Neural cell (in vitro differentiated cells): ENCODE results near the gene PORCN. TPM values are rescaled to one million over a fixed set of nuclear protein-coding genes. Genes with fewer than 3 reads are reported as not detected.

Source experiments
- H2AFZ ChIP-seq: fragments of 200-600, 300-800 bp; sonication (generic), shearing (Covaris generic); 2 replicates; pipeline ENCODE4 v1.6.0; 2014; ENCODE audit warnings: low read depth, mild to moderate bottlenecking, antibody characterized with exemption, low read length, moderate library complexity
- H3F3A ChIP-seq: fragments of 200-600 bp; shearing (Covaris generic); 2 replicates; pipeline ENCODE4 v1.6.1; 2016; ENCODE audit warnings: mild to moderate bottlenecking, moderate library complexity, mixed read lengths, antibody characterized with exemption, low read length; ENCODE audit not compliant: insufficient read depth, poor library complexity, severe bottlenecking
- H3K27ac ChIP-seq: fragments of 200-600, 300-800 bp; sonication (generic), shearing (Covaris generic); 2 replicates; pipeline ENCODE4 v1.5.1; 2014; ENCODE audit warnings: mild to moderate bottlenecking, low read length, moderate library complexity
- H3K27me3 ChIP-seq: fragments of 300-800, 200-600 bp; sonication (generic), shearing (Covaris generic); 2 replicates; pipeline ENCODE4 v1.6.0; 2014; ENCODE audit warnings: mild to moderate bottlenecking, low read depth, low read length, moderate library complexity; ENCODE audit not compliant: insufficient read depth
- H3K36me3 ChIP-seq: fragments of 300-800, 200-600 bp; sonication (generic), shearing (Covaris generic); 2 replicates; pipeline ENCODE4 v1.5.1; 2014; ENCODE audit warnings: mild to moderate bottlenecking, antibody characterized with exemption, low read length, moderate library complexity; ENCODE audit not compliant: insufficient read depth
- H3K4me2 ChIP-seq: fragments of 300-800, 200-600 bp; sonication (generic), shearing (Covaris generic); 2 replicates; pipeline ENCODE4 v1.6.0; 2014; ENCODE audit warnings: mild to moderate bottlenecking, low read length
- H3K4me3 ChIP-seq: fragments of 300-800, 200-600 bp; sonication (generic), shearing (Covaris generic); 2 replicates; pipeline ENCODE4 v1.5.1; 2014; ENCODE audit warnings: mild to moderate bottlenecking, low read length, moderate library complexity
- H3K79me2 ChIP-seq: fragments of 200-600 bp; shearing (Covaris generic); replicated peaks from 2 replicates; pipeline ENCODE4 v1.6.0; 2014; ENCODE audit warnings: mild to moderate bottlenecking, low read length, moderate library complexity; ENCODE audit not compliant: insufficient read depth
- H3K9ac ChIP-seq: fragments of 300-800, 200-600 bp; sonication (generic), shearing (Covaris generic); 2 replicates; pipeline ENCODE4 v1.6.1; 2016; ENCODE audit warnings: mild to moderate bottlenecking, low read length, mixed read lengths
- H3K9me2 ChIP-seq: fragments of 200-600 bp; shearing (Covaris generic); 2 replicates; pipeline ENCODE4 v1.6.1; 2016; ENCODE audit warnings: mild to moderate bottlenecking, low read length, mixed read lengths; ENCODE audit not compliant: insufficient read depth
- H3K9me3 ChIP-seq: fragments of 200-600, 300-800 bp; sonication (generic), shearing (Covaris generic); 2 replicates; pipeline ENCODE4 v1.6.1; 2016; ENCODE audit warnings: mild to moderate bottlenecking, mixed run types, low read length, moderate library complexity, mixed read lengths
- H4K20me1 ChIP-seq: fragments of 200-600 bp; shearing (Covaris generic); 2 replicates; pipeline ENCODE4 v1.6.1; 2016; ENCODE audit warnings: mild to moderate bottlenecking, mixed run types; ENCODE audit not compliant: insufficient read depth
- EP300 ChIP-seq: fragments of 450-650 bp; conservative IDR thresholded peaks from 2 replicates; pipeline ENCODE4 v1.6.1; 2014; ENCODE audit warnings: antibody characterized with exemption, mild to moderate bottlenecking, moderate library complexity; ENCODE audit not compliant: poor library complexity, severe bottlenecking
- EZH2 ChIP-seq: fragments of 200-600, 300-800 bp; shearing (Covaris generic), sonication (generic); IDR thresholded peaks from 2 replicates; pipeline ENCODE4 v1.6.1; 2014; ENCODE audit warnings: antibody characterized with exemption, low read length, borderline replicate concordance, mild to moderate bottlenecking; ENCODE audit not compliant: insufficient read depth, poor library complexity, severe bottlenecking
- MXI1 ChIP-seq: fragments of 450-650 bp; conservative IDR thresholded peaks from 2 replicates; pipeline ENCODE4 v1.6.1; 2014; ENCODE audit warnings: antibody characterized with exemption, mild to moderate bottlenecking; ENCODE audit not compliant: poor library complexity, severe bottlenecking
- POLR2AphosphoS5 ChIP-seq: IDR thresholded peaks from 2 replicates; pipeline ENCODE4 v1.6.1; 2012
- RAD21 ChIP-seq: fragments of 450-650 bp; conservative IDR thresholded peaks from 2 replicates; pipeline ENCODE4 v1.6.1; 2014; ENCODE audit warnings: antibody characterized with exemption, mild to moderate bottlenecking, moderate library complexity
- SMC3 ChIP-seq: fragments of 450-650 bp; conservative IDR thresholded peaks from 2 replicates; pipeline ENCODE4 v1.6.1; 2014; ENCODE audit warnings: antibody characterized with exemption, mild to moderate bottlenecking, moderate library complexity; ENCODE audit not compliant: poor library complexity
- TAF1 ChIP-seq: IDR thresholded peaks from 2 replicates; pipeline ENCODE4 v1.6.1; 2012; ENCODE audit warnings: low read depth
- polyA plus RNA-seq: library from polyadenylated mRNA; depleted of rRNA; stranded (reverse); fragments of >200 nt; gene quantifications from 2 replicates; pipeline ENCODE4 v1.2.3, GENCODE V29; 2014
- TF ChIP-seq, protein P1 (sequence below): fragments of 450-650 bp; IDR thresholded peaks from 2 replicates; pipeline ENCODE4 v1.5.1; 2014; ENCODE audit warnings: antibody characterized with exemption, mild to moderate bottlenecking, moderate library complexity; ENCODE audit not compliant: poor library complexity, severe bottlenecking
- TF ChIP-seq, protein P2 (sequence below): IDR thresholded peaks from 2 replicates; pipeline ENCODE4 v1.6.1; 2012; ENCODE audit warnings: borderline replicate concordance

The PORCN gene
- polyA plus RNA-seq, 1 donor from 2014 or later: 29.8 TPM

DNA sequence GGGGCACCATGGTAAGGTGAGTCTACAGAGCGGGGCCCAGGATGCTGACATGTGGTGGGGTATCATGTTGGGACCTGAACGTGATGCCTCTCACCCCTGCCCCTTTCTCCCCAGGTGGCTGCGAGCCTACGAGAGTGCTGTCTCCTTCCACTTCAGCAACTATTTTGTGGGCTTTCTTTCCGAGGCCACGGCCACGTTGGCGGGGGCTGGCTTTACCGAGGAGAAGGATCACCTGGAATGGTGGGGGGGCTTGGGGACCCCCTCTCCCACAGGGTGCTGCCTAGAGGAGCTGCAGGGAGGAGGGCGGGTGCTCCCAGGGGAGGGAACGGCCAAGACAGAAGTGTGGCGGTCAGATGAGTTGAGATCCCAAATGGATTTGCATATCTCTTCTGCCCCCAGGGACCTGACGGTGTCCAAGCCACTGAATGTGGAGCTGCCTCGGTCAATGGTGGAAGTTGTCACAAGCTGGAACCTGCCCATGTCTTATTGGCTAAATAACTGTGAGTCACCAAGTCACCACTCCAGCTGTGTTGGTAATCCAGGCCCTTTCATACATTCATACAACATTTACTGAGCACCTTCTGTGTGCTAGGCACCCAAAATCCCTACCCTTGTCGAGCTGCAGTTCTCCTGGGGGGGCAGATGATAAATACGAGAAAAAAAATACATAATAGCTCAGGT lies 5.5 kb downstream of the PORCN start:
- H3K9ac ChIP-seq: no peak overlapping the region
- H3K36me3 ChIP-seq: no peaks in the 10 kb centered on the region
- no peaks in the 10 kb centered on the region for H3K79me2 ChIP-seq
- H3F3A ChIP-seq: no peaks in the 10 kb centered on the region
- no peak overlapping the region for H3K4me2 ChIP-seq
- H3K9me3 ChIP-seq: no peaks in the 10 kb centered on the region
- no peak overlapping the region for H3K27ac ChIP-seq
- H3K4me3 ChIP-seq: no peak overlapping the region
- H3K27me3 ChIP-seq: no peaks in the 10 kb centered on the region
- TF ChIP-seq TAF1 (no peak), SMC3 (no peak)
- TF ChIP-seq, protein P1, sequence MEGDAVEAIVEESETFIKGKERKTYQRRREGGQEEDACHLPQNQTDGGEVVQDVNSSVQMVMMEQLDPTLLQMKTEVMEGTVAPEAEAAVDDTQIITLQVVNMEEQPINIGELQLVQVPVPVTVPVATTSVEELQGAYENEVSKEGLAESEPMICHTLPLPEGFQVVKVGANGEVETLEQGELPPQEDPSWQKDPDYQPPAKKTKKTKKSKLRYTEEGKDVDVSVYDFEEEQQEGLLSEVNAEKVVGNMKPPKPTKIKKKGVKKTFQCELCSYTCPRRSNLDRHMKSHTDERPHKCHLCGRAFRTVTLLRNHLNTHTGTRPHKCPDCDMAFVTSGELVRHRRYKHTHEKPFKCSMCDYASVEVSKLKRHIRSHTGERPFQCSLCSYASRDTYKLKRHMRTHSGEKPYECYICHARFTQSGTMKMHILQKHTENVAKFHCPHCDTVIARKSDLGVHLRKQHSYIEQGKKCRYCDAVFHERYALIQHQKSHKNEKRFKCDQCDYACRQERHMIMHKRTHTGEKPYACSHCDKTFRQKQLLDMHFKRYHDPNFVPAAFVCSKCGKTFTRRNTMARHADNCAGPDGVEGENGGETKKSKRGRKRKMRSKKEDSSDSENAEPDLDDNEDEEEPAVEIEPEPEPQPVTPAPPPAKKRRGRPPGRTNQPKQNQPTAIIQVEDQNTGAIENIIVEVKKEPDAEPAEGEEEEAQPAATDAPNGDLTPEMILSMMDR: no peak
- H4K20me1 ChIP-seq: no peaks in the 10 kb centered on the region
- H3K9me2 ChIP-seq: no peaks in the 10 kb centered on the region
- H2AFZ ChIP-seq: no peak overlapping the region

DNA sequence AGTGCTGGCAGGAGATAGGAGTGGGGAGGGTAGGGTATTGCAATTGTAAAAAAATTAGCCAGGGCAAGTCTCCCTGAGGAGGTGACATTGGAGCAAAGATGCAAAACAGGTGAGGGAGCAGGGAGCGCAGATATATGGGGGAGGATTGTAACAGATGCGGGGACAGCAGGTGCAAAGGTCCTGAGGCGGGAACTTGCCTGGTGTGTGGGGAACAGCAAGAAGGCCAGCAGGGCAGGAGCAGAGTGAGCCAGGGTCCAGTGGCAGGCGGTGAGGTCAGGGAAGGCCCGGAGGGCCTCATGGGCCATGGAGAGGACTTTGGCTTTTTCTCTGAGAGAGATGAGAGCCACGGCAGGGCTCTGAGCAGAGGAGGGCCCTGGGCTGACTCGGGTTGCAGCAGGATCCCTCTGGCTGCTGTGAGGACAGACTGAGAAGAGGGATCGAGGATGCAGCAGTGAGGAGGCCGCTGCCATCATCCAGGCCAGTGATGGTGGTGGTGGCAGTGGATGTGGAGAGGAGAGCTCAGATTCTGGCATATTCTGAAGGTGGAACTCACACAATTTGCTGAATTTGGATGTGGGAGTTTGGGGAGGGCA lies 6.2 kb downstream of the PORCN start:
- Histone ChIP-seq H3F3A (no peaks in the 10 kb centered on the region), H3K9ac (no peak overlapping the region), H3K4me2 (no peak overlapping the region), H3K79me2 (no peaks in the 10 kb centered on the region), H3K27me3 (no peaks in the 10 kb centered on the region), H2AFZ (no peak overlapping the region), H3K4me3 (no peak overlapping the region), H4K20me1 (no peaks in the 10 kb centered on the region), H3K36me3 (no peaks in the 10 kb centered on the region), H3K9me2 (no peaks in the 10 kb centered on the region), H3K27ac (no peak overlapping the region), H3K9me3 (no peaks in the 10 kb centered on the region)
- TF ChIP-seq EZH2: no peak
- no peak for TF ChIP-seq MXI1
- TF ChIP-seq, protein P2, sequence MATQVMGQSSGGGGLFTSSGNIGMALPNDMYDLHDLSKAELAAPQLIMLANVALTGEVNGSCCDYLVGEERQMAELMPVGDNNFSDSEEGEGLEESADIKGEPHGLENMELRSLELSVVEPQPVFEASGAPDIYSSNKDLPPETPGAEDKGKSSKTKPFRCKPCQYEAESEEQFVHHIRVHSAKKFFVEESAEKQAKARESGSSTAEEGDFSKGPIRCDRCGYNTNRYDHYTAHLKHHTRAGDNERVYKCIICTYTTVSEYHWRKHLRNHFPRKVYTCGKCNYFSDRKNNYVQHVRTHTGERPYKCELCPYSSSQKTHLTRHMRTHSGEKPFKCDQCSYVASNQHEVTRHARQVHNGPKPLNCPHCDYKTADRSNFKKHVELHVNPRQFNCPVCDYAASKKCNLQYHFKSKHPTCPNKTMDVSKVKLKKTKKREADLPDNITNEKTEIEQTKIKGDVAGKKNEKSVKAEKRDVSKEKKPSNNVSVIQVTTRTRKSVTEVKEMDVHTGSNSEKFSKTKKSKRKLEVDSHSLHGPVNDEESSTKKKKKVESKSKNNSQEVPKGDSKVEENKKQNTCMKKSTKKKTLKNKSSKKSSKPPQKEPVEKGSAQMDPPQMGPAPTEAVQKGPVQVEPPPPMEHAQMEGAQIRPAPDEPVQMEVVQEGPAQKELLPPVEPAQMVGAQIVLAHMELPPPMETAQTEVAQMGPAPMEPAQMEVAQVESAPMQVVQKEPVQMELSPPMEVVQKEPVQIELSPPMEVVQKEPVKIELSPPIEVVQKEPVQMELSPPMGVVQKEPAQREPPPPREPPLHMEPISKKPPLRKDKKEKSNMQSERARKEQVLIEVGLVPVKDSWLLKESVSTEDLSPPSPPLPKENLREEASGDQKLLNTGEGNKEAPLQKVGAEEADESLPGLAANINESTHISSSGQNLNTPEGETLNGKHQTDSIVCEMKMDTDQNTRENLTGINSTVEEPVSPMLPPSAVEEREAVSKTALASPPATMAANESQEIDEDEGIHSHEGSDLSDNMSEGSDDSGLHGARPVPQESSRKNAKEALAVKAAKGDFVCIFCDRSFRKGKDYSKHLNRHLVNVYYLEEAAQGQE: no peak
- no peak for TF ChIP-seq EP300
- no peak for TF ChIP-seq POLR2AphosphoS5
- no peak for TF ChIP-seq RAD21
- no peak for TF ChIP-seq TAF1
- no peak for TF ChIP-seq SMC3
- TF ChIP-seq, protein P1: no peak
